ENCODE results near the gene CCDC88C.
"Not testable (repeated sequence)": the region's sequence is repeated elsewhere in the genome, so short reads cannot be mapped to it uniquely, and the experiment has no call there.

CCDC88C gene

GRCh38 chr14:91417120-91417982 lies at the start of gene CCDC88C:
TSS of gene CCDC88C (minus strand) at chr14:91417820. CDS start at chr14:91417690, 130 bp downstream.
- Mint-ChIP-seq H3K27ac (peak within 1 kb of the TSS; percentile 57), H3K4me1 (ENCODE audit: low read depth) (peaks cover 59% of the 10 kb centered on the region), H3K4me3 (peak within 1 kb of the TSS; percentile 76), H3K27me3 (peaks cover 16% of the 10 kb centered on the region), H3K9me3 (no peaks in the 10 kb centered on the region), H3K36me3 (ENCODE audit: low read depth) (no peaks in the 10 kb centered on the region)
- intact Hi-C loops (cut with micrococcal nuclease), result loop anchor here (5.0 kb wide), 1 partner anchor 55 kb away; no protein-coding TSS in a partner anchor

GRCh38 chr14:91466192-91466591 lies 48.6 kb upstream of the CCDC88C start:
- H3K27me3 Mint-ChIP-seq, result no peaks in the 10 kb centered on the region
- no peak overlapping the region for H3K27ac Mint-ChIP-seq
- intact Hi-C loops (cut with micrococcal nuclease), result no loop called here
- H3K36me3 Mint-ChIP-seq (ENCODE audit: low read depth), result peaks cover 97% of the 10 kb centered on the region
- H3K4me1 Mint-ChIP-seq (ENCODE audit: low read depth), result no peaks in the 10 kb centered on the region
- H3K4me3 Mint-ChIP-seq, result no peak overlapping the region
- H3K9me3 Mint-ChIP-seq, result no peaks in the 10 kb centered on the region

GRCh38 chr14:91464615-91465205 lies 47.1 kb upstream of the CCDC88C start:
- no peaks in the 10 kb centered on the region for H3K27me3 Mint-ChIP-seq
- peaks cover 99% of the 10 kb centered on the region for H3K36me3 Mint-ChIP-seq (ENCODE audit: low read depth)
- no peaks in the 10 kb centered on the region for H3K4me1 Mint-ChIP-seq (ENCODE audit: low read depth)
- H3K4me3 Mint-ChIP-seq, result no peak overlapping the region
- H3K9me3 Mint-ChIP-seq, result no peaks in the 10 kb centered on the region
- no peak overlapping the region for H3K27ac Mint-ChIP-seq
- intact Hi-C loops (cut with micrococcal nuclease), result no loop called here

- peaks cover 93% of the 10 kb centered on the region for H3K36me3 Mint-ChIP-seq (ENCODE audit: low read depth)
- H3K27ac Mint-ChIP-seq, result no peak overlapping the region
- H3K4me1 Mint-ChIP-seq (ENCODE audit: low read depth), result no peaks in the 10 kb centered on the region
- H3K27me3 Mint-ChIP-seq, result no peaks in the 10 kb centered on the region
- H3K4me3 Mint-ChIP-seq, result no peak overlapping the region
- intact Hi-C loops (cut with micrococcal nuclease), result no loop called here
- H3K9me3 Mint-ChIP-seq, result no peaks in the 10 kb centered on the region
These were observed 41.0 kb upstream of the CCDC88C start for GRCh38 chr14:91458612-91459011.

- Mint-ChIP-seq H3K27ac (no peak overlapping the region), H3K36me3 (ENCODE audit: low read depth) (peaks cover 70% of the 10 kb centered on the region)
- intact Hi-C loops (cut with micrococcal nuclease), result no loop called here
These were observed 38.7 kb upstream of the CCDC88C start for GRCh38 chr14:91456283-91456682.

GRCh38 chr14:91454580-91454979 lies 37.0 kb upstream of the CCDC88C start:
- H3K4me1 Mint-ChIP-seq (ENCODE audit: low read depth), result no peaks in the 10 kb centered on the region
- intact Hi-C loops (cut with micrococcal nuclease), result no loop called here
- H3K27me3 Mint-ChIP-seq, result no peaks in the 10 kb centered on the region
- H3K27ac Mint-ChIP-seq, result no peak overlapping the region
- no peaks in the 10 kb centered on the region for H3K9me3 Mint-ChIP-seq
- no peak overlapping the region for H3K4me3 Mint-ChIP-seq
- peaks cover 53% of the 10 kb centered on the region for H3K36me3 Mint-ChIP-seq (ENCODE audit: low read depth)

More at GRCh38 chr14:91456283-91456682, 38.7 kb upstream of the CCDC88C start:
- H3K4me3 Mint-ChIP-seq, result no peak overlapping the region
- no peaks in the 10 kb centered on the region for H3K4me1 Mint-ChIP-seq (ENCODE audit: low read depth)
- no peaks in the 10 kb centered on the region for H3K27me3 Mint-ChIP-seq
- no peaks in the 10 kb centered on the region for H3K9me3 Mint-ChIP-seq

- intact Hi-C loops (cut with micrococcal nuclease), result no loop called here
- Mint-ChIP-seq H3K4me3 (no peak overlapping the region), H3K4me1 (ENCODE audit: low read depth) (no peaks in the 10 kb centered on the region), H3K9me3 (no peaks in the 10 kb centered on the region), H3K27ac (no peak overlapping the region), H3K27me3 (no peaks in the 10 kb centered on the region), H3K36me3 (ENCODE audit: low read depth) (peaks cover 48% of the 10 kb centered on the region)
These were observed 36.5 kb upstream of the CCDC88C start for GRCh38 chr14:91454155-91454554.

- Mint-ChIP-seq H3K27ac (no peak overlapping the region), H3K4me3 (no peak overlapping the region)
These were observed 36.1 kb upstream of the CCDC88C start for GRCh38 chr14:91453744-91454143.

GRCh38 chr14:91444335-91445020 lies 26.9 kb upstream of the CCDC88C start:
- Mint-ChIP-seq H3K4me3 (no peak overlapping the region), H3K27me3 (peaks cover 6% of the 10 kb centered on the region), H3K27ac (no peak overlapping the region), H3K9me3 (no peaks in the 10 kb centered on the region), H3K4me1 (ENCODE audit: low read depth) (no peaks in the 10 kb centered on the region), H3K36me3 (ENCODE audit: low read depth) (no peaks in the 10 kb centered on the region)
- intact Hi-C loops (cut with micrococcal nuclease), result no loop called here

More at GRCh38 chr14:91453744-91454143, 36.1 kb upstream of the CCDC88C start:
- intact Hi-C loops (cut with micrococcal nuclease), result no loop called here
- peaks cover 44% of the 10 kb centered on the region for H3K36me3 Mint-ChIP-seq (ENCODE audit: low read depth)
- no peaks in the 10 kb centered on the region for H3K27me3 Mint-ChIP-seq
- no peaks in the 10 kb centered on the region for H3K9me3 Mint-ChIP-seq
- no peaks in the 10 kb centered on the region for H3K4me1 Mint-ChIP-seq (ENCODE audit: low read depth)

- Mint-ChIP-seq H3K4me1 (ENCODE audit: low read depth) (no peaks in the 10 kb centered on the region), H3K9me3 (peaks cover 10% of the 10 kb centered on the region), H3K27ac (no peak overlapping the region), H3K4me3 (no peak overlapping the region), H3K36me3 (ENCODE audit: low read depth) (no peaks in the 10 kb centered on the region), H3K27me3 (peaks cover 5% of the 10 kb centered on the region)
- intact Hi-C loops (cut with micrococcal nuclease), result no loop called here
These were observed 21.7 kb upstream of the CCDC88C start for GRCh38 chr14:91439345-91439744.

GRCh38 chr14:91438845-91439244 lies 21.2 kb upstream of the CCDC88C start:
- Mint-ChIP-seq H3K27ac (no peak overlapping the region), H3K4me1 (ENCODE audit: low read depth) (no peaks in the 10 kb centered on the region), H3K36me3 (ENCODE audit: low read depth) (no peaks in the 10 kb centered on the region), H3K27me3 (peaks cover 4% of the 10 kb centered on the region), H3K9me3 (peaks cover 10% of the 10 kb centered on the region), H3K4me3 (no peak overlapping the region)
- intact Hi-C loops (cut with micrococcal nuclease), result no loop called here

GRCh38 chr14:91436266-91436665 lies 18.6 kb upstream of the CCDC88C start:
- H3K4me3 Mint-ChIP-seq; H3K27me3 Mint-ChIP-seq; H3K4me1 Mint-ChIP-seq (ENCODE audit: low read depth); intact Hi-C loops (cut with micrococcal nuclease); H3K36me3 Mint-ChIP-seq (ENCODE audit: low read depth); H3K27ac Mint-ChIP-seq: not testable (repeated sequence)
- H3K9me3 Mint-ChIP-seq, result peaks cover 10% of the 10 kb centered on the region

GRCh38 chr14:91429385-91429784 lies 11.8 kb upstream of the CCDC88C start:
- no peak overlapping the region for H3K27ac Mint-ChIP-seq
- H3K4me1 Mint-ChIP-seq (ENCODE audit: low read depth), result peaks cover 5% of the 10 kb centered on the region
- H3K9me3 Mint-ChIP-seq, result no peaks in the 10 kb centered on the region
- H3K36me3 Mint-ChIP-seq (ENCODE audit: low read depth), result no peaks in the 10 kb centered on the region
- no peak overlapping the region for H3K4me3 Mint-ChIP-seq
- intact Hi-C loops (cut with micrococcal nuclease), result no loop called here
- H3K27me3 Mint-ChIP-seq, result no peaks in the 10 kb centered on the region

- H3K27me3 Mint-ChIP-seq; intact Hi-C loops (cut with micrococcal nuclease); H3K4me1 Mint-ChIP-seq (ENCODE audit: low read depth); H3K27ac Mint-ChIP-seq; H3K36me3 Mint-ChIP-seq (ENCODE audit: low read depth); H3K9me3 Mint-ChIP-seq; H3K4me3 Mint-ChIP-seq: not testable (repeated sequence)
These were observed 11.3 kb upstream of the CCDC88C start for GRCh38 chr14:91428931-91429330.

Measured in dendritic cell treated with granulocyte-macrophage colony-stimulating factor and Interleukin-4, amounts not matched to agents 40 ng/mL and 50 ng/mL, for 4 days (primary cell).